Ovary (tissue), 1 donor: Measurements from ENCODE around the gene HIP1.

Experiments used
- EP300 ChIP-seq: sonication (generic); formaldehyde crosslinking; IDR thresholded peaks from one replicate; pipeline ENCODE4 v1.6.1; 2017; ENCODE audit warnings: antibody characterized with exemption
- POLR2A ChIP-seq: fragments of 450-650 bp; IDR thresholded peaks from one replicate; pipeline ENCODE4 v1.6.1; 2017; ENCODE audit warnings: antibody characterized with exemption, mild to moderate bottlenecking, moderate library complexity

DNA sequence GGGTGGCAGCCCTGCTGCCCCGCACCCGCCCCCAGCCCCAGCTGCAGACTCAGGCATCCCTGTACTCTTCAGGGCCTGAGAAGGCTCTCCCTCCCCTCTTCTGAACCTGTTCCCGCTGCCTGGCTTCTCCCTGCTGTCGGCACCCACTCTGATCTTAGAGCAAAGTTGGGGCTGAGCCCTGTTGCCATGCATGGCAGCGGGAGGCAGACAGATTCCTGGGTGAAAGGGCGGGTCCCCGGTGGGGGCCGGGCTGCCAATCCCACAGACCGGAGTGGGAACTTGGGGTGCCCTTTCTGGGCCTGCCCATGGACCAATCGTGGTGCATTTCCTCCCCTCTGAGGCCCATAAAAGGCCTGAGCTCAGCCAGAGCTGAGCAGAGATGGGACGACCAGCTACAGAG is 165.9 kb downstream of the HIP1 start:
- TF ChIP-seq EP300 (no peak), POLR2A (no peak)
